Suppressor macrophage treated with lipopolysaccharide for 4 hours (primary cell): ENCODE data around the gene GALNT9.
"Not testable (repeated sequence)": the region's sequence is repeated elsewhere in the genome, so short reads cannot be mapped to it uniquely, and the experiment has no call there.

ENCODE experiments used
- DNase-seq: peaks from one replicate; pipeline ENCODE4 v3.0.0-alpha.2; 2020

Gene GALNT9

GRCh38 chr12:132247718-132248452 lies 81.5 kb downstream of the GALNT9 start:
- DNase-seq = no peak

- no peak for DNase-seq
Measured at GRCh38 chr12:132246997-132247717, 82.2 kb downstream of the GALNT9 start.

GRCh38 chr12:132245521-132246101 lies 83.8 kb downstream of the GALNT9 start:
- no peak for DNase-seq

- no peak for DNase-seq
Measured at GRCh38 chr12:132244724-132245295, 84.6 kb downstream of the GALNT9 start.

GRCh38 chr12:132243596-132244310 lies 85.6 kb downstream of the GALNT9 start:
- no peak for DNase-seq

GRCh38 chr12:132243171-132243570 lies 86.2 kb downstream of the GALNT9 start:
- not testable (repeated sequence) for DNase-seq

- not testable (repeated sequence) for DNase-seq
Measured at GRCh38 chr12:132240669-132241007, 88.8 kb downstream of the GALNT9 start.

GRCh38 chr12:132239796-132240668 lies 89.4 kb downstream of the GALNT9 start:
- no peak for DNase-seq

- DNase-seq = no peak
Measured at GRCh38 chr12:132239392-132239791, 90.0 kb downstream of the GALNT9 start.

GRCh38 chr12:132238884-132239283 lies 90.5 kb downstream of the GALNT9 start:
- DNase-seq = no peak

GRCh38 chr12:132238488-132238854 lies 90.9 kb downstream of the GALNT9 start:
- DNase-seq = no peak

GRCh38 chr12:132237772-132238487 lies 91.5 kb downstream of the GALNT9 start:
- DNase-seq = no peak

- no peak for DNase-seq
Measured at GRCh38 chr12:132236930-132237771, 92.2 kb downstream of the GALNT9 start.

- DNase-seq = no peak
Measured at GRCh38 chr12:132236129-132236929, 93.1 kb downstream of the GALNT9 start.

- DNase-seq = no peak
Measured at GRCh38 chr12:132235116-132235820, 94.1 kb downstream of the GALNT9 start.

- DNase-seq = no peak
Measured at GRCh38 chr12:132230381-132230780, 99.0 kb downstream of the GALNT9 start.

- no peak for DNase-seq
Measured at GRCh38 chr12:132229926-132230325, 99.5 kb downstream of the GALNT9 start.

GRCh38 chr12:132229193-132229760 lies 100.1 kb downstream of the GALNT9 start:
- no peak for DNase-seq
